Inflammatory macrophage treated with lipopolysaccharide for 1 hour (primary cell): ENCODE measurements around the gene MED26.
"Not testable (repeated sequence)": the region's sequence is repeated elsewhere in the genome, so short reads cannot be mapped to it uniquely, and the experiment has no call there.

Source experiments
- DNase-seq, 2 donors: peaks; one replicate each; pipeline ENCODE4 v3.0.0-alpha.2; 2020 to 2022

Gene MED26

DNA sequence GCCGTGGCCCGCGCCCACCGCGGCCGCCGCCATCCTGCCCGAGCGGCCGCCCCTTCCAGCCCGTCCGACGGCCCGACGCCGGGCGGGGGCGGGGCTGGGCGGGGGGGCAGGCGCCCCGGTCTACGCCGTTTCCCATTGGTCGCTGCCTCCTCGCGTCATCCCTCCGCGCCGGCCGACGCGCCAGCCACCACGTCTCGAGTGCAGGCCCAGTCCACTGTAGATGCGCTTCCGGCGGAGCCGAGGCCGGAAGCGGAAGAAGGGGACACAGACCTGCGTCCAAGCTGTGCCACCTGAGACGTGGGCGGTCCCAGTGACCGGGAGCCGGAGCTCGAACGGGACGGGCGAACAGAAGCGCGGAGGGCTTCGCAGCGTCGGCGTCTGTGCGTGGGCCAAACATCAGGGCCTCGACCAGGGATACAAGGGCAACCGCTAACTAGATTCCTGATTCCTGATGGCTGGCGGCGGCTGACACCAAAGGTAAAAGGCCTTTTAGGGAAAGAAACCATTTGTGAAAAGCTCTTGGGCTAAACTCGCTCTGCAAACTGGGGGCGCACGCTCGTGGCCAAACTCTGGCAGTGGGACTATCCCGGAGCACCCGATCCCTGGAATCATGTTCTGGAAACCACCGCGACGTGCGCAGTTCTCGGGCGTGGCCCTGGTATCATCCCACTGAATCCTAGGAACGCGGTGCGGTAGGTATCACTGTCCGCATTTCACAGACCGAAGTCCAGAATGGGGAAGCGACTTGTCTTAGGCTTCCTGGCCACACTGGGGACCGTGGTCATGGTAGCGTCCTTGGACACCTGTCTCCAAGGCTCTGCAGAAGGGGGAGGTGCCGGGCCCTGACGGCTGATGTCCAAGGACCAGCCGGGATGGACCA is 55.4 kb downstream of the MED26 start, which contains the start of gene SLC35E1:
Gene SLC35E1 (minus strand): TSS at position 84 of the 880 bp plus-strand sequence. CDS start 51 bp downstream, at position 33.
- peak; percentile 94 to 96 for DNase-seq

GRCh38 chr19:16571822-16572331 is 56.1 kb downstream of the MED26 start:
- peak in 1 of 2 donors; percentile 4 for DNase-seq

DNA sequence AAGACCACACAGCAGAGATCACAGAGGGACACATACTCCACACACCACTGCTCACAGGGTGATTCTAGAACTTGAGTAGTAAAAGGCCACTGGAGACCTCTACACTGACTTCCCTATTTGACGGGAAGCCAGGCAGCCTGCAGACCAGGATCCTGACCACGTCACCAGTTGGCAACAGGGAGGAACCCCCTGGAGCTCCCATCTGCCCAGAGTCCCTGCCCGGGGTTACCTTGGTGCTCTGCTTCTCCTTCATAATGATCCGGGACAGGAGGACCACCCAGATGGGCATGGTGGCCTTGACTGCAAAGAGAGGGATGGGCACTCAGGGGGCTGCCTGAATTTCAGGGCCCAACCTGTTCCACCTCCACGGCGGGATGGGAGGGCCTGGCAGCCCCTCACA is 56.7 kb downstream of the MED26 start:
- peak; percentile 42 to 51 for DNase-seq

DNA sequence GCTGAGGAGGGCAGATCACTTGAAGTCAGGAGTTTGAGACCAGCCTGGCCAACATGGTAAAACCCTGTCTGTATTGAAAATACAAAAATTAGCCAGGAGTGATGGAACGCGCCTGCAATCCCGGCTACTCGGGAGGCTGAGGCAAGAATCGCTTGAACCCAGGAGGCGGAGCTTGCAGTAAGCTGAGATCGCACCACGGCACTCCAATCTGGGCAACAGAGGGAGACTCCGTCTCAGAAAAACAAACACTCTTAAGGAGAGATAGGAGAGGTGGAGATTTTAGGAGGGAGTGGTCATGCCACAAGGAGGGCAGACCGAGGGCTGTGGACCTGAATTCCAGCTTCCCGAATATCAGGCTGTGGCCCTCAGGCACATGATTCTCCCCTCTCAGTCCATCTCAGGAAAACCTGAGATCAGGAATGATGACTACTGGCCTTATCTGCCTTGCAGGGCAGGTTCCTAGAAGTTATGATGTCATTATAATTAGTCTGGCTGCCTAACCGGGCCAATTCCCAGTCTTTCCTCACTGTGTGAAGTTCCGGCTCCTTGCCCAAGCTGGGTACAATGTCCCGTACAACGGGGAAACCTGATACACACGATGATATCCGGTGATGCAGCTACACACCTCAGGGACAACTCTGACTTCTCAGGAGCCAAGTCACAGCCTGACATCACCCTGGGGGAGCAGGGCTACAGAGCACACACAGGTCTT is 58.2 kb downstream of the MED26 start:
- DNase-seq, result no peak

- no peak for DNase-seq
Measured at GRCh38 chr19:16566702-16567101, 61.3 kb downstream of the MED26 start.

DNA sequence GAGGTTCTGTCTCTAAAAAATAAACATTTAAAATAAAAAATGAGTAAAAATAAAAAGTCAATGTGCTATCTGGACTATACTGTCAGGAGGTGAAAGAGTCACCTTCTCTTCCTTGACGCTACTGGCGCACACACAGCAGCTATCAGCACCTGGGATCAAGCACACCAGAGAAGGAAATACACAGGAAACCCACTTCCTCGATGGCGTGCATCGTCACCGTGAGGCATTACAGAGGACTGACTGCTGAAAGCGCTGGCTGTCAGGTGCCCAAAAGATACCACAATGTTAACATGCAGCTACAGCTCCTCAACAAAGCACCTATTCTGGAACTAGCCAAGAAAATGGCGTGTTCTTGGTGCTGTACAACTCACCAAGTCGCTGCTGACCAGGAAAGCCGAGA is 61.8 kb downstream of the MED26 start:
- no peak for DNase-seq

DNA sequence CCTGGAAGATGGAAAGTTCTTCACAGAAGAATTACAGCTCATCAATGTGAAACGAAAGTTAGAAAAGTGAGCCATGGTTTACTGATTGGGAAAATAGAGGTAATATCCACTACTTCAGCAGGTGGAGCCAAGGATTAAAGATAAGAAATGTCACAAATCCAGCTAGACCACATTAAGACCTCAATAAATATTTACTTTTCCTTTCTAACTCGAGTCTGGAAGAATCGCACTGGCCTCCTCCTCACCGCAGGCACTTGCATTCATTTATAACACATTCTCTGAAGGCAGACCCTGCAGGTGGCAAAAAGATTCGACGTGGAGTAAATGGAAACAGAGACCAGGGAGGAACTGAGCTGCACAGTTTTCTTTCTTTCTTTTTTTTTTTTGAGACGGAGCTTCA is 63.2 kb downstream of the MED26 start:
- no peak for DNase-seq

DNA sequence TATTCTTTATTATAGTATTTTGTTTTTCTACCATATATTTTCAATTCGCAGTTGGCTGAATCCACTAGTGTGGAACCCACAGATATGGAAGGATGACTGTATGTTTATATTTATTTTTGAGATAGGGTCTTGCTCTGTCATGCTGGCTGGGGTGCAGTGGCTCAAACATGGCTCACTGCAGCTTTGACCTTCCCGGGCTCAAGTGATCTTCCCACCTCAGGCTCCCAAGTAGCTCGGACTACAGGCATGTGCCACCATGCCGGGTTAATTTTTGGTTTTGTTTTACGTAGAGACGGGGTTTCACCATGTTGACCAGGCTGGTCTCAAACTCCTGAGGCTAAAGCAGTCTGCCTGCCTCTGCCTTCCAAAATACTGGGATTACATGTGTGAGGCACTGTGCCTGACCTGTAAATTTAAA is 65.4 kb downstream of the MED26 start:
- no peak for DNase-seq

- DNase-seq, result no peak
Measured at GRCh38 chr19:16561382-16561781, 66.6 kb downstream of the MED26 start.

DNA sequence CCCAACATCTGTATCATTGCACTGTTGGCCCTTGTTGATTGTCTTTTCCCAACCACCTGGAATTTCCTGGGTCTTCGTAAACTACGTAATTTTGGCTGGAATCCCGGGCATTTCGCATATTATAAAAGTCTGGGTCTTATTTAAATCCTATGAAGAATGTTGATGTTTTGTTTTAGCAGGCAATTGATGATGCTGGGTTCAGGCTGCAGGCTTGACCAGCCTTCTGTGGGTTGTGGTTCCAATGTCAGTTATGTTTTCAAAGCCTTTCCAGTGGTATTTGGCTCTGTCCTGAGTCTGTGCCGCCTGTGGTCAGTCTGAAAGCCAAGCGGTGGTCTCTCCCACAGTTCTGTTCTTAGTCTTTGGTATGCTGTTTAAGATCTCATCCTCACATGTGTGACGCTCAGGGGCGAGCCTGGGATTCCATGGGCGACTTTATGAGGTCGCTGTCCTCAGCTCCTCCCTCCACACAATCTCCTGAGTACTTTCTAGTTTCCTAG is 68.2 kb downstream of the MED26 start:
- DNase-seq, result no peak

GRCh38 chr19:16554776-16555175 is 73.2 kb downstream of the MED26 start:
- DNase-seq, result no peak

GRCh38 chr19:16551902-16552301 is 76.1 kb downstream of the MED26 start:
- DNase-seq, result not testable (repeated sequence)

GRCh38 chr19:16548956-16549355 is 79.0 kb downstream of the MED26 start:
- no peak for DNase-seq

DNA sequence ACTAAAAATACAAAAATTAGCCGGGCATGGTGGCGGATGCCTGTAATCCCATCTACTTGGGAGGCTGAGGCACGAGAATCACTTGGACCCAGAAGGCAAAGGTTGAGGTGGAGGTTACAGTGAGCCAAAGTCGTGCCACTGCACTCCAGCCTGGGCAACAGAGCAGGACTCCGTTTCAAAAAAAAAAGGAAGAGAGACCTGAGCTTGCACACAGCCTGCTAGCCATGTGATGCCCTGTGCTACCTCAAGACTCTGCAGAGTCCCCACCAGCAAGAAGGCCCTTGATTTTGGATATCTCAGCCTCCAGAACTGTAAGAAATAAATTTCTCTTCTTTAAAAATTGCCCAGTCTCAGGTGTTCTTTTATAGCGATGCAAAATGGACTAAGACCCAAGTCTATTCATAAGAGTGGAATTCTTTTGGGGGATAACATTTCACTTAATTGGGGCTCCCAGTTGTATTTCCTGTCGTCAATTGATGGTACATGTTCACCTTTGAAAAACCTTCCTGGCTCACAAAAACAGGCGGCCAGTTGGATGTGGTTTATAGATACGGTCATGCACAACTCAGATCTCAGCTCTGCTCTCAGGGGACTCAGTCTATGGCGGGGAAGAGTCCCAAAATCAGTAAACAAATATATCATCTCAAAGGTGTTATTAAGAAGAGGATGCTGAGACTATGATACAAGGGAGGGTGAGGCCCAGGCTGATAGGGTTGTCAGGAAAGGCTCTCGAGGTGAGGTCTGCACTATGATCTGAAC is 83.4 kb downstream of the MED26 start:
- DNase-seq, result no peak

DNA sequence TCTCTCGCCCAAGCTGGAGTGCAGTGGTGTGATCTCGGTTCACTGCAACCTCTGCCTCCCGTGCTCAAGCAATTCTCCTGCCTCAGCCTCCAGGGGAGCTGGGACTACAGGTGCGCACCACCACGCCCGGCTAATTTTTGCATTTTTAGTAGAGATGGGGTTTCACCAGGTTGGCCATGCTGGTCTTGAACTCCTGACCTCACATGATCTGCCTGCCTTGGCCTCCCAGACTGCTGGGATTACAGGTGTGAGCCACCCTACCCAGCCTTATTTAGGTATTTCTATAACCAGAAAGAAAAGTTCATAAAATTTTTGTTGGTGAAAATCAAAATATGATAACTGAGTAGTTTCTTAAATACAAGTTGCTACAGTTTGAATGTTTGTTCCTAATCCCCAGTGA is 84.3 kb downstream of the MED26 start:
- DNase-seq, result not testable (repeated sequence)

DNA sequence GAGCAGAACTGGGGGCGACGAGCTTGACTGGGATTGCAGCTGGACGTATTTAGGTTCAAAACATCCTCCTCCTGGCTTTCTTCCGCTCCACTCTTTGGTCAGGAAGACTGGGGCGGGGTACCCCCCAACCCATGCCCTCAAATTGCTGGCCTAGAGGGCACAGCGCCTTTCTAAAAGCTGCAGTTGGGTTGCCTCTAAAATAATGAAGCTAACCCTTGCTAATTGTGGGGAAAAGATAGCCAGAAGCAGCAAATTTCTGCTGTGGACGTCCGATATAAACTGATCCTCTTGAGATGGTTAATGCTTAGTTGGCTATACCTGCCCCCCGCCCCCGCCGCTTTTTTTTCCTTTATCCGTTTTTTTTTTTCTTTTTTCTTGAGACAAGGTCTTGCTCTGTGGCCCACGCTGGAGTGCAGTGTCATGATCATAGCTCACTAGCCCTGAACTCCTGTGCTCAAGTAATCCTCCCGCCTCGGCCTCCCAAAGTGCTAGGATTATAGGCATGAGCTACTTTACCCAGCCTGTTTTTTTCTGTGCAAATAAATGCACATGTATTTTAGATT is 85.0 kb downstream of the MED26 start:
- peak in 1 of 2 donors; percentile 14 for DNase-seq

- peak; percentile 93 to 96 for DNase-seq
Measured at GRCh38 chr19:16542045-16542909, 85.7 kb downstream of the MED26 start, which contains the start of gene CHERP. CHERP (minus strand) TSS chr19:16542437; CDS start chr19:16542378, 59 bp downstream.

DNA sequence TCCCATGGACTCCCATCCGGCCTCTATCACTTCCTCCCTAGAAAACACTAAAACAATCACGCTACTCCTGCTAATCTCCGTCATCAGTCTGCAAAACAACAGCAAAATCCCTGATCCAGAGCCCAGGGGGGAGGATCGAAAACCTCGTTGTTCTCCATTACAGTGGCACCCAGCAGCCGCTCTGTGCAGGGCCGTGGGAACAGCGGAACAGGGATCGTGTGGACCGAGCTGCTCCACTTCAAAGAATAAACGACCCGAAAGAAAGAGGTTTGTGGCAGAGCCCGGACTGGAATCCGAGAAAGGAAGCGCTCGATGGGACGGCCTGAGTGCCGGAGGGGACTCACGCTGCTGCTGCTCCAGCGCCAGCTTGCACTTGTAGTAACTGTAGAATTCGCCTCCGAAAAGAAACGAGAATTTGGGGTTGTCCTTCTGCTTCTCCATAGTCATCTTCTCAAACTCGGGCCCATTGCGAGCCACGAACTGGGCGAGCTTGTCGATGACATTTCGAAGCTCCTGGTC is 86.4 kb downstream of the MED26 start:
- DNase-seq, result peak; percentile 3 to 8

- DNase-seq, result no peak
Measured at GRCh38 chr19:16540948-16541347, 87.1 kb downstream of the MED26 start.

DNA sequence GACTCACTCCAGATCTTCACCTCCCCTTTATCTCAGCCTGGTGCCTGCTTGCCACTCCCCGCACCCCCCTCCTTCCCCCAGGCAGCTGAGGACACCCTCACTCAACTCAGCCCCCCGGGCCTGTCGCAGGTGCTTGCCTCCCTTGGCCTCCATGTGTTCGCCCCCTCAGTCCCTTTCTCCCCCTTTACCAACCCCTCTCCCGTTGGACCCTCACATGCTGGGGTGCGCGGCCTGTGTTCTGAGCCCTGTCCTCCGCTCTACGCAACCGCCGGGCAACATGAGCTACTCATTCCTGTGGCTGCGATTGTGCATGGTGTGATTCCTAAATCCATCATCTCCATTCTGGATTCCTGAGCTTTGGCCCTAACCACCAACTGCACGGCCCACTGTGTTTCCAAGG is 90.9 kb downstream of the MED26 start:
- DNase-seq, result no peak

DNA sequence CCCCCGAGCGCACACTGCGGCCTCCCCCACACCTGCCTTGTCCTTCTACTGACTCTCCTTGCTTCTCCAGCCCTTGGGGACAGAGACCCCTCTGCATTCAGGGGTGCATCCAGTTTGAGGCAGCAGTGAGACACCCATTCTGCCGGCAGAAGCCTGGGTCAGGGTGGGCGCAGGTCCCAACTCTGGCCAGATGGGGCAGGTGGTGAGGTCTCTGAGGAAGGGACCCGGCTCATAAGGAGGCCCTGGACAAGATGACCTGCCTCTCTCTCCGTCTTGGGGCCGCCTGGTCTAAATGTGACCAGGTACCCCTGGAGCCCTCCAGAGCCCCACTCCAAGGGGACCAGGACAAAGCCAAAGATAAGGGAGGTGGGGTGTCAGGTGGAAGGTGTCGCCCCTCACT is 91.9 kb downstream of the MED26 start:
- no peak for DNase-seq
